Fibroblast of skin of left quadriceps (primary cell): ENCODE measurements around the gene FILIP1.
"Not testable (repeated sequence)": the region's sequence is repeated elsewhere in the genome, so short reads cannot be mapped to it uniquely, and the experiment has no call there.

ENCODE experiments used
- DNase-seq, 2 experiments: peaks; one replicate each; pipeline ENCODE4 v3.0.0-alpha.2; 2013; ENCODE audit warnings: low read depth in 2 of 2

The FILIP1 gene

GRCh38 chr6:75419980-75420379, 73.6 kb downstream of the FILIP1 start:
- DNase-seq = no peak

GRCh38 chr6:75419416-75419815, 74.2 kb downstream of the FILIP1 start:
- no peak for DNase-seq

- DNase-seq = peak; percentile 48
Measured at GRCh38 chr6:75418233-75418632, 75.4 kb downstream of the FILIP1 start.

GRCh38 chr6:75416443-75416842, 77.2 kb downstream of the FILIP1 start:
- DNase-seq = no peak

- DNase-seq = no peak
Measured at GRCh38 chr6:75415804-75416203, 77.8 kb downstream of the FILIP1 start.

DNA sequence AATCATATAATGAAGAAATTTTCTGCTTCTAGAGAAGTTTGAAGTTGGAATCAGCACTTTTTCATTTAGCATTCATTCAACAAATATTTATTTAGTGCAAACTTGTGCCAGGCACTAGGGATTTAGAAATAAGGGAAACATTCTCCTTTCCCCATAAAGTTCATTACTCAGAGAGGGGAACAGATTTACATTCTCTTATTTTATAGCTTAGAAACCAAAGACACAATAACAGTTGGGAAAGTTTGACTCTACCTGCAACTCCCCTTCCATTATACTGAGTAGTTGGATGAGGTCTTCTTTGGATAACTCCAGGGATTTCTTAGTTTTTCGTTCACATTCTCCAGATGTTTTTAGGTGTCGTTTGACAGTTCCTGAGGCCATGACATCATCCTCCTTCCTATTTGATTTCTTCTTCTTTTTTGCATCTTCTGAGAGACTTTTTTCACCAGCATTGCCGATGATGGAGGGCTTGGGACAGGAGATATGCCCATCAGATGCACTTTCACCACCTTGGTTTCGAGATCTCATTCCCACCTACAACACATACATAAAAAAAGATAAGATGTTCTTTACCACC, 79.1 kb downstream of the FILIP1 start:
- DNase-seq = no peak

DNA sequence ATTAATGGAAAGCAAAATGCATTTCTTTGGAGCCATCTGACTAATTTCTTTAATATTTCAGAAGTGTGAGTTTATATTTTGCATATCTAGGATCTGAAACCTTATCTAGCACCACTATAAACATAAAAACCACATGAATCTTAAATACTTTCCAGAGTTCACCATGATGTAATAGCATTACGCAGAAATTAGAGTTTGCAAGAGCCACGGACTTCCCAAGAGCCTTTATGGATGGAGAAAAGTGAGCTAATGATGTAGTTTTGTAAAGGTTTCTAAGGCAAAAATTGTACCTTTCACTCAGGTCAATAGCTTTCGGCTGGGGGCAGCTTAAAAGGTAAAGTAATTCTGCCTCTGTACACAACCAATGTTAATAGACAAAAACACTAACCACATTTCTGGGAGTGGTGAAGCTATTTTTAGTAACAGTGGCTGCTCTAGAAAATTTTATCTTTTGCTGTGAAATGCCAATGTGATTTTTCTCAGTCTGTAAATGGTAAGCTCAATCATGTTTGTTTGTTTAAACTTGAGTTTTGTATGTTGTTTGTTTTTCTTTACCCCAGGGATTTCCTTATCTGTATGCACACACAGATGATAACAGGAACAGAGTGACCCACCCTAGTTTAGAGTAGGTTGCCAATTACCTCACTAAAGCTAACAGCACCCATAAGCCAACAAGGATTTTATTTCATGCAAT, 80.5 kb downstream of the FILIP1 start:
- DNase-seq = peak in 1 of 2 experiments; percentile 35

- DNase-seq = not testable (repeated sequence)
Measured at GRCh38 chr6:75410564-75410963, 83.0 kb downstream of the FILIP1 start.

DNA sequence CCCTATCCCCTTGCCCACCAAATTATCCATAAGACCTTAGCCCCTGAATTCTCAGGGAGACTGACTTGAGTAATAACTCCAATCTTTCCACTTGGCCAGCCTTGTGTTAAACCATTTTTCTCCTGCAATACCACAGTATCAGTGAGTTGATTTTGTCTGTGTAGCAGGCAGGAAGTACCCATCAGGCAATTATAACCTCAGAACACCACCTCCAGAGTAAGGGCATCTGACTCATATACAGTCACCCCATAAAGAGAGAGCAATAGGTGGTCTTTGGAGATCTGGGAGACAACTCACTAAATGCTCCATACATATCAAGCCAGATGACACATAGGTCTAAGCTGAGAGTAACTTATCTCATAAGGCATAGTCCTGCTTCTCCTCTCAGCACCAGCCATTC, 83.7 kb downstream of the FILIP1 start:
- DNase-seq = no peak

DNA sequence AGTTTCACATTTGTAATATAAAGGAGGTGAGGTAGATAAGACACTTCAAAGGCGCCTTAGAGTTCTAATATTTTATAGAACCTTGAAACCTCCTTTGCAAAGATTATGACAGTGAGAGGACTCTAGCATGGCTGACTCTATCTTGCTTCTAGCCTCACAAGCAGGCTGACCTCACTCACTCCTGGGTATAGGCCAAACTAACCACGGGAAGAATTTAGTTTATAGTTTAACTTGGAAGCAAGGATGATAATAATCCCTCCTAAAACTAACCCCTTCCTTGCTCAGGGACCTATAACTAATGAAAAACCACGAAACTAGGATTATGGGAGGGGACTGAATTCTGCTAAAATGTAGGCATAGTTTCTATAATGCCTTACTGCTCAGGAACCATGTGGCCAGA, 84.3 kb downstream of the FILIP1 start:
- DNase-seq = no peak

GRCh38 chr6:75403563-75404080, 90.0 kb downstream of the FILIP1 start:
- no peak for DNase-seq

DNA sequence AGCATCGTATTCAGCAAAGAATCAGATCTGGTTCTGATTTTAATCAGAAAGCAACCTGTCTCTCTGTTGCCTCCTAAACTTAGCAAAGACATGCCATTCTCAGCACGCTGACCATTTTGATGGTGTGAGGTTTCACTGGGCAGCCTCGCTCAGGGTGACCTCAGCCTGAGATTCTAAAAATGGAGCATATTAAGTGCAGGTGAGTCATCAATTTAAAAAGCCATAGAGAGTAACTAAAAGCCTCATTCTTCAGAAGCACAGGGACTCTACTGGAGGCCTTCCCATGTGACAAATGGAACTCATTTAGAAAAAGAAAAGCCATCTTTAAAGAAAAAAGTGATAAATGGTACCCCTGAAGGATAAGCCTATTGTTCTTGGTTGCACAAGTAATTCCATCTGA, 91.3 kb downstream of the FILIP1 start:
- no peak for DNase-seq

DNA sequence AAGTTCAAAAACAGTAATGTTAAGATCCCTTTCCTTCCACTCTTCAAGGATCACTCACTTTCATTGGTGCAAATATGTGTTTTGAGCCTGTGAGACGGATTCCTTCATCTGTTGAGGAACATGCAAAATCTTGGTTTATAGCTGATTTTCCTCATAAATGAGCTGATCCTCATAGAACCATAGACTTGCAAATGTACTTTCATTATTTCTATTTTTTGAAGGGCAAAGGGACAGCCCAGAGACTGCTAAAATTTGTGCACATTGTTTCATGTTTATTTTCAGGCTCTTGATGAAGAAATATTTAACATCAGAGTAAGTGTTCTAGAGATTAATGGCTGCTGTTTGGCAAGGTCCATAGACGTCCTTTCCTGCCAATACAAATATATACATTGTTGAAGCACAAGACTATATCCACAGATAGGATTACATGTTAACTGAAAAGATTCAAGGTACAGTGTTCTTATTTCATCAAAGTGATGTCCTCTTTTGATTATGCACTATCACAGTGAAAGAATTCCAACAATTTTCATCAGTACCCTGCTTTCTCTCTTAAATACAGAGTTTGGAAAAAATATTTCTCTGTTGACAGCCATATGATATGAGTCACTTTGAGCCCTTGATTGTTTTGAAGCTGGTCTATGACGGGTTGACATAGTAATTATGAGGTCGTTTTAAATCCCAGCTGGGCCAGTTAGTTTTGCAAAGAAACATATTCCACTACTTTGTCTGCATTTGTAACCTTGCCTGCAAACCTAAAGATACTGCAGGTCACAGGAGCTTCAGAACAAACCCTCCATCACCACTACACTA, 95.7 kb downstream of the FILIP1 start:
- DNase-seq = no peak

- DNase-seq = no peak
Measured at GRCh38 chr6:75397171-75397570, 96.4 kb downstream of the FILIP1 start.

DNA sequence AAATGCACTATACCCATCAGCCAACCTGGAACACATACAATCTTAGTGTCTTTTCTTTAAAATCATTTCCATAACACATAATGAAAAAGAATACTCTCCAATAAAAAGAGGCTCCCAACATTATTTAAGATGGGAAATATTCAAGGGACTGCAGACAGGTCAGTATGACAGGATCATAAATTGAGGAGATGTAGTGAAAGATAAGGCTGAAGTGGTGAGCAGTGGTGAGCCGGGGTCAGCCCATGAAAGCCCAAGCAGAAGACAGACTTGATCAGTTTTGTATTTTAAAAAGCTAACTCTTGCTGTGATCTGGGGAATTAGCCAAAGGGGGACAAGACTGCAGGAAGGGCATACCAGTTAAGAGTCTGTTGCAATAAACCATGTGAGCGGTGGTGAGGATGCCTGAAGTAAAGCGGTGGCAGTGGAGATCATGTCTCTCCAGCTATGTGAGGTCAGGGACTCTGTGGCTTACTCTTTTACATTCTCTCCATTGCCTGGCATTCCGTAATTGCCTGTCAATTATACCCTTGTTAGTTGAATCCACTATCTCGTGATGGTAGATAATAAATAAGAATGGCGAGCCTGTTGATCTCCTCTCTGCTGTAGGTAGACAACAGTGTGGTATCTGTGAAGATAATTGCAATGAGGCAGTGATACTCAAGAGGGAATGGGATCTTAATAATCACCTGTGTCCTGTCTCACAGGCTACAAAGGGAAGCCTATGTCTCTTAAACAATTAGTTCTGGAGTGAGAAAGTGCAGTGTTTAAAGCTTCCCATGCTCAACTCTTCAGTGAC, 97.4 kb downstream of the FILIP1 start:
- DNase-seq = no peak

DNA sequence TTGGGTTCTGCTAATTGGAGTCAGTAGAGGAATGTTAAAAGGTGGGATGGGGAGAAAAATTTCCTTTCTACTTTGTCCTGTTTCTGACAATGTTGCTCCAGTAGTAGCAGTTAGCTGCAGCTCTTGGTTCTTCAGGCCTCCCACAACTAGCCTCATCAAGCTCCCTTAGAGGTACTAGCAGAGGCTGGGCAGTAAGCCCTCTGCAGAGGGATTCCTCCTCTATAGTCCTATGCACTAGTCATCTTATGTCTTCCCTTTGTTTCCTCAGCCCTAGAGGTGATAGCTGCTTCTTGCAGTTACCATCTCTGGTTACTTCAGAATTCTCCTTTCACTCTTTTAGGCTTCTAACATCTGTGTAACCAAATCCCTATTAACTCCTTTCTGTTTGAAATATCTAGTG, 99.8 kb downstream of the FILIP1 start:
- DNase-seq = no peak

DNA sequence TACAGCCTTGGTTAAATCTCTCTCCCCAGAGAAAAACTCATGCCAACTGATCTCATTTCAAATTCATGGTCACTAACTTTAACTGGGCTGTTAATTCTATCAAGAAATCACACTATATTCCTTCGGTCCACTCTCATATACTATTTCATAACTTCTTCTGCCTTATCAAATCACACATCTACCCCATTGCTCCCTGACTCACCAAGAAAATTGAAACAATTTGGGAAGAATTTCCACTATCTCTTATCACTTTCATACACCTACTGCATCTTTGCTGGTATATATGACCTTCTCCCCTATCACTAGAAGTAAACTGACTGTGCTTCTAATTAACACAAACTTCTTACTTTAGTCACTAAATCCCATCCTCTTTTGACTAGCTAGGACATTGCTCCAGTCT, 102.3 kb downstream of the FILIP1 start:
- DNase-seq = no peak

DNA sequence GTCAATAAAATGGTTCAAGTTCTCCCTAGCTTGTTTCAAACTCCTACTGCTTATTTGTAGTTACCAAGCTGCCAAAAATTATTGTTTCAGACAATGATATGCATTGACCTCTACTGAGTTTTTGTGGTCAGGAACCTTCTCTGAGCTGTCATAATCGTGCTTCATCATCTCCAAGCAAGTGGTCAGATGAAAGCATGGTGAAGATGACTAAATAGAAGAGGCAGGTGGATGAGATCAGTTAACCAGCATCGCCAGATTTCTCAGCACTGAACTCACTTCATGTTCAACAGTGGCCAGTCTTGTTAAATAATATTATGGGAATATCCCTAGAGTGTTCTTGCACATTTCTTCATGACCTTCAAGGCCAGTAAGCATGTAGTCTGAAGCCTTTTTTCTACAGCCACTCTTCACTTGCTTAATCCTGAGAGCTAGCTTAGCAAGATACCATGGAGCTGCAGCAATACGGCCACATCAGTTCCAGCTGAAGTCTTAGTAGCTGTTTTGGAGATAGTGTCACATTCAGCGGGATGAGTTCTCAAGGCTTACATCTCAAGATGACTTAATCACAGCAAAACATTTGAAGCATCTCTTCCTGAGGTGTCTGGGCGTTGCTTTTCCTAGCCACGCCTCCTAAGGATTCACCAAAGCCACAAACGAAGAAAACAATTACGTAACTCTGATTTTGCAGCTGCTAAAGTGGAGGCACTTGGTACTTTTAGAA, 107.4 kb downstream of the FILIP1 start:
- no peak for DNase-seq

DNA sequence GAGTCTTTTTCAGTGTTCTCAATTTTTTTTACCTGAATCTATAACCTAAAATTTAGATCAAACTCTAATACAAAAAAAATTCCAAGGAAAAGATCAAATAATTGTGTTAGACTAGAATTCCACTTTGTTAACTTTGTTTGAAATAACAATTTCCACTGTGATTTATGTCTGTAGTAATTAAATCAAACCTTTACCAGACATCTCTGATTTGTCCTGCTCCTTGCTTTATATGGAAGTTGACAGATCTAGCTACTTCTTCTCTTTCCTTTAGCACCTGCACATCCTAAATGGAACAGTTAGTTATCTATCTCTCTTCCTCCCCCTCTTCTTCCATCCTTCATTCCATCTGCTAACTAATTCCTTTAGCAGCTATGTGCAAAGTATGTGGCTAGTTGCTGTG, 109.5 kb downstream of the FILIP1 start:
- no peak for DNase-seq

DNA sequence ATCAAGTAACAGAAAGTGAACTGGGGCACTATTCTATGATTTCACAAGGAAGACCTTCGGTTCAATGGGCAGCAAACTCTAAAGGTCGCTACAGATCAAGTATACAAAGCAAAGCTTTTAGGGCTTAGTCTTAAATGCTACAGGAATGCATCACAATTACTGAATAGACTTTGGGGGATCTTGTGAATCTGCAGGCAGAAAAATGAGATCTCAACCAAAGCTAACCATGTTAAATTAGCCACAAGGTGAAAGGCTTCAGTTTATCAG, 111.0 kb downstream of the FILIP1 start:
- no peak for DNase-seq

- peak in 1 of 2 experiments; percentile 40 for DNase-seq
Measured at GRCh38 chr6:75381877-75382633, 111.5 kb downstream of the FILIP1 start.
